22Rv1 (cell line): Measurements from ENCODE around the gene SLC35D3.
"Not testable (repeated sequence)": the region's sequence is repeated elsewhere in the genome, so short reads cannot be mapped to it uniquely, and the experiment has no call there.

ENCODE experiments used
- H3K27ac ChIP-seq: fragments of 450-650 bp; 2 replicates; pipeline ENCODE4 v1.5.1; 2017
- CTCF ChIP-seq: fragments of 450-650 bp; IDR thresholded peaks from 2 replicates; pipeline ENCODE4 v1.5.1; 2017; ENCODE audit warnings: mild to moderate bottlenecking
- ZFX ChIP-seq: fragments of 450-650 bp; IDR thresholded peaks from 2 replicates; pipeline ENCODE4 v1.6.1; 2017; ENCODE audit warnings: antibody characterized with exemption, borderline replicate concordance

Gene SLC35D3

GRCh38 chr6:136890194-136890839 is 31.8 kb upstream of the SLC35D3 start:
- no peak for TF ChIP-seq ZFX
- H3K27ac ChIP-seq, result no peak overlapping the region

- no peak for TF ChIP-seq CTCF
Observed at GRCh38 chr6:136890986-136891385, 31.1 kb upstream of the SLC35D3 start.

GRCh38 chr6:136893187-136893586 is 28.9 kb upstream of the SLC35D3 start:
- TF ChIP-seq CTCF (no peak), ZFX (no peak)

More at GRCh38 chr6:136890986-136891385, 31.1 kb upstream of the SLC35D3 start:
- no peak overlapping the region for H3K27ac ChIP-seq

DNA sequence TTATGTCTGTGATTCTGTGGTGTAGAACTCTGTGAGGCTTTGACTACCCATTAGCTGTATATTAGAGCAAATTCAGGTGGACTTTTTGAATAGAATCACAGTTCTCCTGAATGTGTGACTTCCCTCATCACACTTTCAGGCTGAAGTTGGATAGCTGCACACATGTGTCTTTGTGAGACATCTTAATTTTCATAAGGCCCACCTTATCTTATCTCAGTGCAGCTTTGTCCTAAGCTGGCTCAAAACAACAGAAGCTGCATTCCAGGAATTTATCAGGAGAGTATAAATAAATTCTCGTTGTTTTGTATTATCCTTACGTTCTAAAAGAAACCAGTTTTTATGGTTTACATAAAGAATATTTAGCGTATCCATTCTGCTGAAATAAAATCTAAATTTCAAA is 26.2 kb upstream of the SLC35D3 start:
- TF ChIP-seq CTCF, result no peak
- TF ChIP-seq ZFX, result no peak
- no peak overlapping the region for H3K27ac ChIP-seq

More at GRCh38 chr6:136893187-136893586, 28.9 kb upstream of the SLC35D3 start:
- H3K27ac ChIP-seq, result no peak overlapping the region

DNA sequence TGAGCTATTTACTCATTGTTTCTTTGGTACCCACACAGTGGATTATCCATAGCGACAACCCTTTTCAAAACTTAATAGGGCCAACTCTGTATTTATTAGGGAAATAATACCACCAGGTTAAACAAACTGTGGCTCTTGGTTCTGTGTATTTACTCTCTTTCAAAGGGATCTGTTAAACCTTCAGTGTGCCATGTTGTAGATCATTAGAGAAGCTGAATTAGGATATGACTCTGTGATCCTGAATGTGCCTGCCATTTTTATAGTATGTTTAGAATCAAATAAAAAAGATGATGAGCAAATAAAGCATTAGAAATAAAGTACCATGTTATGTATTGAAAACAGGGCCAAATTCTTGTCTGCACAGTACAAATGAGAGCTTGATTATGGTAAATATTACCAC is 25.0 kb upstream of the SLC35D3 start:
- TF ChIP-seq CTCF, result no peak
- H3K27ac ChIP-seq, result no peak overlapping the region

- no peak overlapping the region for H3K27ac ChIP-seq
Observed at GRCh38 chr6:136901212-136901784, 20.8 kb upstream of the SLC35D3 start.

GRCh38 chr6:136904477-136904876 is 17.6 kb upstream of the SLC35D3 start:
- H3K27ac ChIP-seq, result not testable (repeated sequence)

More at GRCh38 chr6:136901212-136901784, 20.8 kb upstream of the SLC35D3 start:
- TF ChIP-seq ZFX, result no peak
- no peak for TF ChIP-seq CTCF

- TF ChIP-seq CTCF (no peak), ZFX (no peak)
- no peak overlapping the region for H3K27ac ChIP-seq
Observed at GRCh38 chr6:136914947-136915346, 7.2 kb upstream of the SLC35D3 start.
